NB4 (cell line): ENCODE data around the gene CCR7.

Experiments used
- MYC ChIP-seq: IDR thresholded peaks from 2 replicates; pipeline ENCODE4 v1.6.1; 2011; ENCODE audit warnings: low read depth, low read length
- POLR2A ChIP-seq: IDR thresholded peaks from 2 replicates; pipeline ENCODE4 v1.6.1; 2011; ENCODE audit warnings: mild to moderate bottlenecking; ENCODE audit not compliant: insufficient read length; ENCODE audit errors: extremely low read depth
- TF ChIP-seq, protein P1 (sequence below): IDR thresholded peaks from one replicate; pipeline ENCODE4 v1.5.1; 2012; ENCODE audit warnings: low read depth, low read length
- TF ChIP-seq, protein P2 (sequence below): IDR thresholded peaks from 2 replicates; pipeline ENCODE4 v1.6.1; 2011; ENCODE audit warnings: low read depth, low read length

DNA sequence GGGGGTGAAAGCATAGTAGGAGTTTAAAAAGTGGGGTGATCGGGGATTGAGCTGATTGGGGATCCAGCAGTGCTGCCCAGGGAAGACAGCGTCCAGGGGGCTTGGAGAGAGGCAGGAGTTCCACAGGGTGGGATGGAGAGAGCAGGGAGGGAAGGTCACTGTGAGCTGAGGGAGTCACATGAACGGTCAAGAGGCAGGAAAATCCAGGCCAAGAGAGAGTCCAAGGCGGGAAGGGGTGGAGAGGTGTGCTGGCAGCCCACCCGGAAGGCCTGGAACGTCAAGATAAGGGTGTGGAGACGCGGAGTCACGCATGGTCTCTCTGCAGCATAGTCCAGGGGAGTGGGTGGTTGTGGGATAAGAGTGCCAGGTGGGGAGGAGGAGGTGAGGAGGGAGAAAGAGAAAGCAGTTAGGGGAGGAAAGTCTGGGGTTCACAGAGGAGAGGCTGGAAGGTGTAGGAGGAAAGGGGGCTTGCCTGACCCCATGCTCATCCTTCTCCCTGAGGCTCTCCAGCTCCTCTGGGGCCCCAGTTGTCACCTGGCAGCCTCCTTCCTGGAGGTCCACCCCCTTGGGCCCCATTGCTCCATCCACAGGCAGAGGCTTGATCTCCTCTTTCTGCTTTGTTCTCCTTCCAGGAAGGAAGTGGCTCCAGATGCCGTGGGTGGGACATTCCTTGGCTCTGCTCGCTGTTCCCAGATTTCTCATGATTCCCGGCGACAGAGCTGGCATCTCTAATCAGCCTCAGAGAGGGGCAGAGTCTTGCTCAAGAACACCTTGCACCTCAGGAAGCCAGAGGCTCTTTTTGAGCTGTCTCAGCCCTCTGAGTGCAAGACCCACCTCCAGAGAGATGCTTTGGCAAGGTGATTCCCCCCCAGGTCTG lies 28.7 kb downstream of the CCR7 start:
- TF ChIP-seq POLR2A (no peak), MYC (no peak)
- TF ChIP-seq, protein P1, sequence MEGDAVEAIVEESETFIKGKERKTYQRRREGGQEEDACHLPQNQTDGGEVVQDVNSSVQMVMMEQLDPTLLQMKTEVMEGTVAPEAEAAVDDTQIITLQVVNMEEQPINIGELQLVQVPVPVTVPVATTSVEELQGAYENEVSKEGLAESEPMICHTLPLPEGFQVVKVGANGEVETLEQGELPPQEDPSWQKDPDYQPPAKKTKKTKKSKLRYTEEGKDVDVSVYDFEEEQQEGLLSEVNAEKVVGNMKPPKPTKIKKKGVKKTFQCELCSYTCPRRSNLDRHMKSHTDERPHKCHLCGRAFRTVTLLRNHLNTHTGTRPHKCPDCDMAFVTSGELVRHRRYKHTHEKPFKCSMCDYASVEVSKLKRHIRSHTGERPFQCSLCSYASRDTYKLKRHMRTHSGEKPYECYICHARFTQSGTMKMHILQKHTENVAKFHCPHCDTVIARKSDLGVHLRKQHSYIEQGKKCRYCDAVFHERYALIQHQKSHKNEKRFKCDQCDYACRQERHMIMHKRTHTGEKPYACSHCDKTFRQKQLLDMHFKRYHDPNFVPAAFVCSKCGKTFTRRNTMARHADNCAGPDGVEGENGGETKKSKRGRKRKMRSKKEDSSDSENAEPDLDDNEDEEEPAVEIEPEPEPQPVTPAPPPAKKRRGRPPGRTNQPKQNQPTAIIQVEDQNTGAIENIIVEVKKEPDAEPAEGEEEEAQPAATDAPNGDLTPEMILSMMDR, result no peak
- TF ChIP-seq, protein P2, sequence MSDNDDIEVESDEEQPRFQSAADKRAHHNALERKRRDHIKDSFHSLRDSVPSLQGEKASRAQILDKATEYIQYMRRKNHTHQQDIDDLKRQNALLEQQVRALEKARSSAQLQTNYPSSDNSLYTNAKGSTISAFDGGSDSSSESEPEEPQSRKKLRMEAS, result no peak
